Central memory CD4-positive, alpha-beta T cell (primary cell): ENCODE results near the gene LMX1B.

ENCODE experiments used
- DNase-seq: peaks from one replicate; pipeline ENCODE4 v3.0.0; 2022

The LMX1B gene

DNA sequence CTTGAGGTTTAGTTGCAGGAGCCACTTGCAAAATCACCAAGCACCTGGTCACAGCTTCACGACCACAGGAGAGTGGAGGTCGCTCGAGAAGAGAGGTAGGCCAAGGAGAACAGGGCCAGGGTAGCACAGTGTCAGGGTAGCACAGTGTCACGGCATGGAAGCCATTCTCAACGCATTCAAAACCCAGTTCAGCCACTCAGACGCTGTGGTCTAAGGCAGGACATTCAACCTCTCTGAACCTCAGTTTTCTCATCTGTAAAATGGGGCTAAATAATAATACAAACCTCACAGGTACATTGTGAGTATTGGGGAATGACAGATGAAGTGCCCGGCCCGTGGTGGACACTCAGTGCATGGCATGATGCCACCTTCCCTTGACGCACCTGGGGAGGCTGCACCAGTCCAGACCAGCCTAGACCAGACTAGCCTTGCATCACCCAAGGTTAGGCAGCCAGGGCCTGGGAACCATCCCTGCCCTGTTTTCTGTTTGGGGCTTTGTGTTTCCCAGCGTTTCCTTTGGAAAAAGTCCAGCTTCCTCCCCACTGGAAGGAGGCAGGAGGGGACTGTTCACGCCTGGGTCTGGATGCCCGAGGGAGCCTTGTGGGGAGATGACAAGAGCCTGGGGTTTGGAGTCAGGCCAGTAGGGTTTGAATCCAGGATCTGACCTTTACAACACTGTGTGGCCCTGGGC is 7.8 kb upstream of the LMX1B start:
- no peak for DNase-seq

GRCh38 chr9:126606483-126606870 is 7.3 kb upstream of the LMX1B start:
- DNase-seq, result no peak

GRCh38 chr9:126607086-126607485 is 6.6 kb upstream of the LMX1B start:
- DNase-seq, result no peak

DNA sequence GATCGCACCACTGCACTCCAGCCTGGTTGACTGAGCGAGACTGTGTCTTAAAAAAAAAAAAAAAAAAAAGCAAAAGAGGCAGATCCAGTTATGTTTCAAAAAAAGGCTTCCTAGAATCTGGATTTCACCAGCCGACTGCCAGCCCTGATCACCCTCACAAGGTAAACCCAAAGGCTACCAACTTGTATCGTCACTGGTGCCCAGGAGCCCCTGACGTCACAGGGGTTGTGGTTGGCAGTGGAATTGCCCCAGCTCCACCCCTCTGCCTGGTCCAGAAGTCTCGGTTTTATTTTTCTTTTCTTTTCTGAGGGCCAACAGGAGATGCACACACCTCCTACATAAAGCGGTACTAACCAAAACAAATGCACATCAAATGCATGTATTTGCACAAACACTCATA is 6.0 kb upstream of the LMX1B start:
- DNase-seq, result no peak

DNA sequence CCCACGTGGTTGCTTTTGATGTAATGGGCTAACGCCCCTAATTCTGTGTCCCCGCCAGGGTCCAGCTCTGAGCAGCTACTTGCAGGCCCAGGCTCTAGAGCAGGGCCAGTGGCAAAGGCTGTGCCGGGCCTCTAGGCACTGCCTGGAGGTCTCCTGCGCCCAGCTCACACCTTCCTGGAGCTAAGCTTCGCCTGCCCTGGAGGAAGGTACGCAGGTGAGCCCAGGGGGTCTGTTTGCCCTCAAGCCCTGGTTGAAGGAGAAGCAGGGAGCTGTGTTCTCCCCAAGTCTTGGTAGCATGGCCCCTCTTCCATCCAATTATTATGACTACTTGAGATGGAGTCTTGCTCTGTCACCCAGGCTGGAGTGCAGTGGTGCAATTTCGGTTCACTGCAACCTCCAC is 5.2 kb upstream of the LMX1B start:
- no peak for DNase-seq

DNA sequence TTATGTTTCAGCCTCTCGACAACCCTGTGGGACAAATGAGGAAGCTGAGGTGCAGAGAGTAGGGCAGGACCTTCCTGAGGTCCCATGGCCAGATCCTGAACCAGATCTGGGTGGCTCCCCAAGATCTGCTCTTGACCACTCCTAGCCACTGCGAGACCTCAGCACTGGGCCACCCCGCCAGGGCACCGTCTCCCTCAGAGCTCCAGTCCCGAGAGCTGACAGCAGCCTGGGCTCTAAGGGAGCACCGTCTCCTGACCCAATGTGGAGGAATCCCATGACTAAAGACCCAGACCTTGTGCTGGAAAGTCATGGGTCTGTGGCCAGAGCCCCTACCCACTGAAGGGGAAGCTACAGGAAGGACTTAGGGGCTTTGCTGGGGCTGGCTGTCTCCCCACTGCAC is 4.5 kb upstream of the LMX1B start:
- DNase-seq, result no peak

DNA sequence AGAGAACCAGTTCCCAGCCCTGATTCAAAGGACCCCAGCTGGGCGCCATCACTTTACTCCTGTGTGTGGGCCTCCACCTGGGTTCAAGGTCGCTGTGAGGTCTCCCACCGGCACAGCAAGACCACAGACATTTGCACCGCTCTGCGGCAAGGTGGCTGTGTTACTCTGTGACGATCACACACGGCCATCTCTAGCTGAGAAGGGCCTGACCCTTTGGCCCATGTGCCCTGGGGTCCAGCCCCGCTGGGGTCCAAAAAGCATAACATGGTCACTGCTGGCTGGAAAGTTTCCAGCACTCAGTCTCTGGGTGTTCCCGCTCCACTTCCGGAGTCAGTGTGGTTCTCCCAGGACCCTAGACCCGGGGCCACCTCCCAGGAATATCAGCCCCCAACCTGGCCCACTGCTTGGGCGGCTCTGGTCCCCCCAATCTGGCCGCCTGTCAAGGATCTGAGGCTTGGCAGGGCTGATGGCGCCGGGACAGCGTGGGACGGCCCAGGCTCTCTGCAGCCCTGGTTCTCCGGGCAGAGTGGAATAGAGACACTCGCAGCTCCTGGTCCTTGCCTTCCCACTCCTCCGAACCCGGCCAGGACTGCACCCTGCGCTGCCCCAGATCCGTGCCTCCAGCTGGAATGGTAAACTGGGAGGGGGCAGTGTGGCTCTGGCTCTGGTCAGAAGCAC is 3.9 kb upstream of the LMX1B start:
- DNase-seq, result no peak

GRCh38 chr9:126611193-126611591 is 2.5 kb upstream of the LMX1B start:
- DNase-seq, result no peak

DNA sequence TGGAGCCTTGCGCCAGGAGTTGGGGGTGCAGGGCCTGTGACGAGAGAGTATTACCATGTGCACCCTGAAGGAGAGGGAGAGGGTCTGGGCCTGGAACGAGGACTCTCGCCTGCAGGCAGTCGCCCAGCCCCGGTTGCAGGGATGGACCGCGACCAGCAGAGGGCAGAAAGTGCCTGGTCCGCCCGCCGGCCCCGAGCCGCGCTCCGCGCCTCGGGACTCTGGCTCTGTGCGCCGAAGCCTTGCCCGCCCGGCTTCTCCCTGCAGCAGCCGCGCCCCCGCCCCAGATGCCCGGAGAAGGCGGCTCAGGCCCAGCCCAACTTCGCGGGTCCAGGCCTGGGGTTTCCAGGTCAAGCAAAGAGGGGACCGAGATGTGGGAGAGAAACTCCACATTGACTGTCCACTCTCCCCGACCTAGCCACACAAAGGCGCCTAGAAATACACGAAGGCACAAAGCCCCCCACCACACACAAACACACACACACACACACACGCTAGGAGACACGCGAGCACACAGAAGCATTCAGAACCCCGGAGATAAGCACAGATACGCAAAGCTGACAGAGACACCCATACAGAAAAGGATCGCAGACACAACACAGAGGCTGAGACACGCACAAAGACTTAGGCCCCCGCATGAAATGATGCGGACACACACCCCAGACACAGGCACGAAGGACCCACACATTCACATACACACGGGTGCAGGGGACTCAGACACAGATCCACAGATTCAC is 2.0 kb upstream of the LMX1B start:
- DNase-seq, result peak; percentile 39

- no peak for DNase-seq
Observed at GRCh38 chr9:126612326-126612812, 1.4 kb upstream of the LMX1B start.

- DNase-seq, result no peak
Observed at GRCh38 chr9:126612813-126613641, 701 bp upstream of the LMX1B start.

DNA sequence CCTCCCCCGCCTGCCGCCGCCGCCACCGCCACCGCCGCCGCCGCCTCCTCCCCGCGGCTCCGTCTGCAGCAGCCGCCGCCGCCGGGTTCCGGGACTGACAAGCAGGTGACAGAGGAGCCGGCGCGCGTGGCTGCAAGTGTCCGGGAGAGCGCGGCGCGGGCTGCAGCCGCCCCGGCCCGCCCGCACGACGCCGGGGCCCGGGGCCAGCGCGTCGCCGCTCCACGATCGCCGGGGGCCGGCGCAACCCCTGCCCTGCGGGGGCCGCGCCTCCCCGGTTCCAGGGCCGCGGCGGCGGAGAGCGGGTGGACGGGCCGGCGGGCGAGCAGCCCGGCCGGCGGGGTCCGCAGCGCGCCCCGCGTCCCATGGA is 343 bp downstream of the LMX1B start:
- no peak for DNase-seq

DNA sequence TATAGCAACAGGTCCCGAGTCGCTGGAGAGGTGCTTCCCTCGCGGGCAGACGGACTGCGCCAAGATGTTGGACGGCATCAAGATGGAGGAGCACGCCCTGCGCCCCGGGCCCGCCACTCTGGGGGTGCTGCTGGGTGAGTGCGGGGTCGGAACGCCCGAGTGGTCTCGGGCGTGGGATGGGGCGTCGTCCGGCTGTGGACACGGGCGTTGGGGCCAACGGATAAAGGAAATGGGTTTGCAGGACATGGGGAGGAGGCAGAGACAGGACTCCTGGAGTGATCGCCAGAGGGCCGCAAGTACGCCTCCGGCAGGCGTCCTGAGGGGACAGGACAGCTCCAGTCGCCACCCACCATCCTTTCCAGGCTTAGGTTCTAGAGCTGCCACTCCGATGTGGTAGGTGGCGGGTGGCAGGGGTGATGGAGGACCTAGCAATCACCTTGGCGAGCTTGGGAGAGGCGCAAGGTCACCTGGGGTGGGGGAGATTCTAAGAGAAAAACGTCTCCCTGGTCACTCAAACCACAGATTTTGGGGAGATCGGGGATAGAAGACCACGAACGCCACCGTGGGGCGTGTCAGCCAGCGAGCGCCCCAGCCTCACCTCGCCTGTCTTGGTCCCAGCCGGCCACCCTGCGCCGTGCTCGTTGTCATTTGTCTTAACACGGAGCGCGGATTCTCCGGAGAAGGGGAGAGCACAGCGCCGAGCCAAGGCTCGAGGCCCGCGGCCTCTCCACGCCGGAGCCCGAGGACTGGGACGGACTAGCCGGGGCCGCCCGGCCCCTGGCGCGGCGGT is 922 bp downstream of the LMX1B start:
- no peak for DNase-seq

DNA sequence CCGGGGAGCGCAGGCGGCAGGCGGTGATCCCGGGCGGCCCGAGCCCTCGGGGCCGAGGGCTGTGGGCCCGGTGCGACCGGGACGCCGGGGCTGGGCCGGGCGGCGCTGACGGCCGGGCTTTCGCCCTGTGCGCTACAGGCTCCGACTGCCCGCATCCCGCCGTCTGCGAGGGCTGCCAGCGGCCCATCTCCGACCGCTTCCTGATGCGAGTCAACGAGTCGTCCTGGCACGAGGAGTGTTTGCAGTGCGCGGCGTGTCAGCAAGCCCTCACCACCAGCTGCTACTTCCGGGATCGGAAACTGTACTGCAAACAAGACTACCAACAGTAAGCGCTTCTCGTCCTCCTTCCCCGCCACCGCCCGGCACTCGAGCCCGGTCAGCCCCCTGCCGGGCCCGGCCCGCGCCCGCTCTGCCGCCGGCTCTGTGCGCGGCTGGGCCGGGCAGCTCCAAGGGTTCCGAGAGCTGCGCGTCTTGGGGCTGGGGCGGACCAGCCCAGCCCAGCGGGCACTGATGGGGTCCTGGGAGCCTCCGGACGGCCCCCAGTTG is 1.6 kb downstream of the LMX1B start:
- no peak for DNase-seq

DNA sequence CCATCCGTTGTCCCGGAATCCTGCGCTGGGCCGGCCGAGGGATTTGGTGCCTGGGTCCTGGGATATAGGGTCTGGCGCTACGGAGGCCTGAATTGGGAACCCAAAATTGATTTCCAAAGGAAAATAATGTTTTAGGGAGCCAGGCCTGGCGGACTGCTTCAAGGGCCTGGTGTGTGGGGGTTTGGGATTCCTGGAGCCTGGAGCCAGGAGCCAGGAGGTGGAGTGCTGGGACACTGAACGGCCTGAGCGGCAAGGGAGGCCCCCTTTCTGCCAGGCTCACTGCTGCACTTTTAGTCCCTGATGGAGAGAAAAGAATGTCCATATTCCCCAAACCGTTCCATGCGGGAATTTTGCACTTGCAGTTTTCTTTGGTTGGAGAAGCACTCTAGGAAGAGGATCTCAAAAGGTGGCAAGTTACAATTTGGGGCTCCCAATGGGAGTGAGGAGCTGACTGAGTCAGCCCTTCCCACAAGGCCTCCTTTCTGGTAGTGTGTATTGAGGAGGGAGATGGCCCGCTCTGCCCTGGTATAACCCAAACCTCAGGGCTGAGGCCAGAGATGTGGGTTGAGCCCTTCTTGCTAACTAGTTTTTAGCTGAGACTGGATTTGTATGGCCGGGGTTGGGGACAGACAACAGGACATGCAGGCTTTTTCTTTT is 2.2 kb downstream of the LMX1B start:
- DNase-seq, result no peak

- no peak for DNase-seq
Observed at GRCh38 chr9:126616521-126616976, 2.8 kb downstream of the LMX1B start.

DNA sequence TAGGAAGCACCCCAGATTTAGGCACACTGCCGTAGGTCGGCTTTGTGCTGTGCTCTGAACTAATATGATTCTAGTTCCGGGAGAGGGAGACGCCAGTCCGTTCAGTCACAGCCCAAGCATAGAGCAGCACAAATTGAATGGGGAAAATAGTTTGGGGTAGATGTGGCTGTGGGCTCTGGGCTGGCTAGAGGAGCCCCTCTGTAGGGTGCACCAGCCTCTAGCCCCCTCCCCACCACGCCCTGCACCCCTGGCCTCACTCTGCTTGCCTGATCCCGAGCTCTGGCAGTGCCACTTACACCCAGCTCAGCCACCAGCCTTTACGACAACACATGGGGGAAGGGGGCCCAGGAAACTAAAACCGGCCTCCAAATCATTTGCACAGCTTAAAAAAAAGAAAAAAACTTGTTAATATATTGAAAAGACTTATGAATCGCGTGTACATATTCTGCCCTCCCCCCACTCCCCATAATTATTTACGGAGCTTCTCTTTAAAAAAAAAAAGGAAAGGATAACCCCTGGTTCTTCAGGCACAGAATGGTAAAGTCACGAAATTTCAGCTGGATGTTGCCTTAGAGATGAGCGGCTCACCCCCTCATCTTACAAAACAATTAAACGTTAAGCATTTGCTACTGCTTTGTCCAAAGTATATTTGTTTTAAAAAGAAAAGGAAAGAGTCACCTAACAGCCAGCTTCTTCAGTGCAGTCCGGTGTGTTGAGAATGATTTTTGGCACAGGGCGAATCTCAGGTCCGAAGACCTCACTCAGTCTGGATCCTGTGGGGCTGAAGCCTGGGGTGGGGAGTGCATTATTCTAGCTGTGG is 3.5 kb downstream of the LMX1B start:
- no peak for DNase-seq

DNA sequence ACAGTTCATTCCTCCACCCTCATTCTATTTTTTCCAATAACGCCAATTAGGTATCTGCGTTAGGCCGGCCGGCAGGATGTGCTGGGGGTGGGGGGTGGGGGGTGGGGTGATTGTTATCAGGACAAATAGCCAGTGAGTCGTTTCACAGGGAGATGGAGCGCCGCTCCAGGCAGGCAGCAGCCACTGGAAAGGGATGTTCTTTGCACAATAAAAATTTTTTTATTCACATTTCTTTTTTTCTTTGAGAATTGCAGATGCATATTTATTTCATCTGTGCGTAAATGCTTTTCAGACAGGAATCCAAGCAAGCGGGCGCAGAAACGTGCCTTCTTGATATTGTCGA is 4.1 kb downstream of the LMX1B start:
- DNase-seq, result no peak

DNA sequence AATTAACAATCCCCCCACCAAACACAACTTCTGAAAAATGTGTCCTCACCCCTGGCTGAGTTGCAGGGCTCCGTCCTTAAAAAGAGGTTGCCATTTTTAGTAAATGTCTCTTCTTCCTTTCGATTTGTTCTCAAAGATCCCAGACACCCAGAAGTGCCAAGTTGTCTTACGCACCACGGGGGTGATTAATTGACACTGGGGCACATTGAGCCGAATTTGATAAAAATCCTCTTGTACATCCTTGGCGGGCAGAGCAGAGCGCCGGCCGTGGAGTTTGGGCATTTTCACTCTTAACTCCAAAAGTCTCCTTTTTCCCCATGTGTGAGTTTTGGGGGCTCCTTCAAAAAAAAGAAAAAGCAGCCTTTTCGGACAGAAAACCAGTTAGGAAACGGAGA is 4.5 kb downstream of the LMX1B start:
- no peak for DNase-seq

DNA sequence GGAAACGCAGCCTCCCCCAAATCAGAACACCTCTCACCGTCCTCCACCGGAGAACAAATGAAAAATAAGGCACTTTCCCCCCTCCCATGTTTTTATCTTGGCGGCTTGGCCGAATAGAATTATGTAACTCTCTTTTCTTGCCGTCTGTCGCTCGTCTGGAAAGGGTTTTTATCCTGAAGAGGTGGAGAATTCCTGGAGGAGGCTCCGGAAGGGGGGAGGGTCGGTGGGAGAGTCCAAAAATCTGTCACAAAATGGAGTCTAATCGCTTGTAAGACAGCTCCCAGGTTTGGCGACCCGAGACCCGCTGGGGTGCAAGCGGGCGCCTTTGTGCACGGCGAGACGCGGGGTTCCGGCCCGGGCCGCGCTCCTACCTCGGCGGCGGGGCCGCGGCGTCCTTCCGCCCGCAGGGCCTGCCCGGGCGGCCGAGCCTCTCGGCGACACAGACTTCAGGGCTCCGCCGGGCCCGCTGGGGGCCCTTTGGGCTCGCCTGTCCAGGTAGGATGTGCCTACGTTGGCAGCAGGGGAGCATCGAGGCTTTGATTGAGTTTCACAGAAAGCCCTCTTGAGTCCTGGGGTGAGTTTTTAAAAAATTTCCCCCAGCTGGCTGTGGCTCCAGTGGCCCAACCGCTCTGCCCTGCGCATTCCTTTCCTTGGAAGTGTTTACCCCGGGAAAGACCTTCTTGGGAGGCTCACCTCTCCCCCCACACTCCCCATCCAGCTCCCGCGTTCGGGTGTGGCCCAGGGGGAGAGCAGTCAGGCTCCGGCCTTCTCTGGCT is 5.0 kb downstream of the LMX1B start:
- DNase-seq, result no peak
